A549 (cell line): Measurements from ENCODE around the gene CSF3. TPM values are rescaled to one million over a fixed set of nuclear protein-coding genes. Genes with fewer than 3 reads are reported as not detected.
A peak's percentile ranks its signal among the peaks of the same experiment; 100 is the strongest.

Experiments
- ATAC-seq, 2 experiments: fragments of 200-7000 bp in 1 of 2; fragments of >200 bp in 1 of 2; cut with Nextera tagmentation in 1 of 2; cut with Tn5 transposase in 1 of 2; 3 replicates each; pipeline versions ENCODE4 v1.8.0 to v1.9.1; 2018 to 2020; ENCODE audit warnings: mild to moderate bottlenecking in 1 of 2, moderate library complexity in 1 of 2
- CTCF ChIA-PET: fragments of 300-600 bp; sonication (Branson Sonifier 250); formaldehyde crosslinking; extraction: SDS; loops from one replicate; lab custom pipeline; 2021; ENCODE audit warnings: antibody characterized with exemption, inconsistent platforms; lab: Yijun Ruan, JAX
- POLR2A ChIA-PET: fragments of 350-600 bp; formaldehyde crosslinking; extraction: SDS; loops from one replicate; lab custom pipeline; 2021; ENCODE audit warnings: antibody characterized with exemption, inconsistent platforms; lab: Yijun Ruan, JAX
- DNase-seq, 2 experiments: peaks; one replicate each; pipeline versions ENCODE4 v3.0.0 to v3.0.0-alpha.2; 2011 to 2016; ENCODE audit warnings: low read depth in 1 of 2, low spot score in 1 of 2
- FAIRE-seq: peaks from 2 replicates; lab custom pipeline; 2011; peaks lifted over from hg19 to GRCh38; lab: Jason Lieb, UNC
- H3K27ac ChIP-seq, 2 experiments: fragments of >200 bp; sonication (Bioruptor Twin); formaldehyde crosslinking; 3 replicates each; pipeline ENCODE4 v1.5.1; 2016 to 2017
- H3K4me1 ChIP-seq: fragments of >200 bp; sonication (Bioruptor Twin); formaldehyde crosslinking; 3 replicates; pipeline ENCODE4 v1.6.1; 2016
- H3K4me2 ChIP-seq: fragments of >200 bp; sonication (Bioruptor Twin); formaldehyde crosslinking; 3 replicates; pipeline ENCODE4 v1.6.1; 2016
- H3K4me3 ChIP-seq: fragments of >200 bp; sonication (Bioruptor Twin); formaldehyde crosslinking; 3 replicates; pipeline ENCODE4 v1.5.1; 2016
- H3K9me3 ChIP-seq: fragments of >200 bp; sonication (Bioruptor Twin); formaldehyde crosslinking; 3 replicates; pipeline ENCODE4 v1.6.1; 2016
- CHD2 ChIP-seq: fragments of 150-350 bp; IDR thresholded peaks from 2 replicates; pipeline ENCODE4 v1.6.1; 2014; ENCODE audit warnings: low read length; ENCODE audit not compliant: partially characterized antibody
- CTCF ChIP-seq: fragments of >200 bp; sonication (Bioruptor Twin); formaldehyde crosslinking; IDR thresholded peaks from 3 replicates; pipeline ENCODE4 v1.5.1; 2016
- EHF ChIP-seq: fragments of 250-450 bp; sonication (Bioruptor Pico); IDR thresholded peaks from 2 replicates; pipeline ENCODE4 v1.5.0; 2020; ENCODE audit warnings: mild to moderate bottlenecking
- ESRRA ChIP-seq: fragments of 150-350 bp; IDR thresholded peaks from 2 replicates; pipeline ENCODE4 v1.6.1; 2014; ENCODE audit warnings: mild to moderate bottlenecking, low read length, borderline replicate concordance
- FOSB ChIP-seq: fragments of 250-450 bp; sonication (Bioruptor Pico); IDR thresholded peaks from 2 replicates; pipeline ENCODE4 v1.5.0; 2020; ENCODE audit warnings: mild to moderate bottlenecking, moderate library complexity
- HEYL ChIP-seq: fragments of 250-450 bp; sonication (Bioruptor Pico); IDR thresholded peaks from 2 replicates; pipeline ENCODE4 v1.8.0; 2021; ENCODE audit warnings: mild to moderate bottlenecking, moderate library complexity
- HMGXB4 ChIP-seq: fragments of 250-450 bp; sonication (Bioruptor Pico); IDR thresholded peaks from 2 replicates; pipeline ENCODE4 v1.5.0; 2021; ENCODE audit warnings: mild to moderate bottlenecking, moderate library complexity, borderline replicate concordance
- HOXA7 ChIP-seq: fragments of 250-450 bp; sonication (Bioruptor Pico); IDR thresholded peaks from 2 replicates; pipeline ENCODE4 v1.5.0; 2020; ENCODE audit warnings: mild to moderate bottlenecking, moderate library complexity
- JUNB ChIP-seq: fragments of >200 bp; sonication (Bioruptor Twin); formaldehyde crosslinking; IDR thresholded peaks from 2 replicates; pipeline ENCODE4 v1.6.1; 2016
- MAFK ChIP-seq: fragments of 450-650 bp; IDR thresholded peaks from 2 replicates; pipeline ENCODE4 v1.6.1; 2014; ENCODE audit not compliant: partially characterized antibody
- MAX ChIP-seq: IDR thresholded peaks from 2 replicates; pipeline ENCODE4 v1.6.1; 2012
- MYC ChIP-seq: IDR thresholded peaks from 2 replicates; pipeline ENCODE4 v1.6.1; 2012; ENCODE audit warnings: mild to moderate bottlenecking, inconsistent platforms, low read length, improper control_type of control experiment, borderline replicate concordance
- PBX3 ChIP-seq: IDR thresholded peaks from 2 replicates; pipeline ENCODE4 v1.6.1; 2012
- POLR2AphosphoS2 ChIP-seq: conservative IDR thresholded peaks from 2 replicates; pipeline ENCODE4 v1.6.1; 2012; ENCODE audit warnings: low read length, improper control_type of control experiment, inconsistent platforms
- REST ChIP-seq: fragments of 200-600 bp; sonication (generic); IDR thresholded peaks from 2 replicates; pipeline ENCODE4 v1.6.1; 2016; ENCODE audit warnings: antibody characterized with exemption, mild to moderate bottlenecking, moderate library complexity
- RNF2 ChIP-seq: fragments of 200-600 bp; sonication (generic); IDR thresholded peaks from 2 replicates; pipeline ENCODE4 v1.6.1; 2016; ENCODE audit warnings: low read depth, mild to moderate bottlenecking, antibody characterized with exemption, moderate library complexity, borderline replicate concordance
- SREBF2 ChIP-seq: fragments of 450-650 bp; IDR thresholded peaks from 2 replicates; pipeline ENCODE4 v1.6.1; 2014; ENCODE audit warnings: mild to moderate bottlenecking, moderate library complexity
- TFCP2L1 ChIP-seq: fragments of 250-450 bp; sonication (Bioruptor Pico); IDR thresholded peaks from 2 replicates; pipeline ENCODE4 v1.5.0; 2021; ENCODE audit warnings: mild to moderate bottlenecking
- ZFP36 ChIP-seq: fragments of 450-650 bp; IDR thresholded peaks from 2 replicates; pipeline ENCODE4 v1.6.1; 2014; ENCODE audit warnings: borderline replicate concordance; ENCODE audit not compliant: partially characterized antibody
- ZSCAN20 ChIP-seq: fragments of 250-450 bp; sonication (Bioruptor Pico); IDR thresholded peaks from 2 replicates; pipeline ENCODE4 v1.8.0; 2022; ENCODE audit warnings: mild to moderate bottlenecking, moderate library complexity
- WGBS: methylation state at CpG from one replicate; pipeline ENCODE4 v1.1.6; 2017; ENCODE audit errors: missing lambda C conversion rate; 5-methylcytosine and 5-hydroxymethylcytosine counted together
- polyA plus RNA-seq, 4 experiments: library from polyadenylated mRNA; depleted of rRNA in 3 of 4; stranded (reverse); fragments of >200 nt; fragmentation: RNase III in 1 of 4; extraction: RNeasy Plus Mini Kit Qiagen cat#74134 plus additional on column Dnase treatment in 1 of 4; gene quantifications; 2 replicates in 3 of 4; 3 replicates in 1 of 4; pipeline ENCODE4 v1.2.3, GENCODE V29; 2011 to 2017

The CSF3 gene
- polyA plus RNA-seq, 2 of the 4 experiments (the other 2 are of a cell fraction), result not detected

- H3K4me3 ChIP-seq, result no peak overlapping the region
- H3K4me1 ChIP-seq, result no peaks in the 10 kb centered on the region
- POLR2A ChIA-PET, result interaction anchor here (1.7 kb wide), 1 partner anchor 11 kb away, joined by 10 read pairs; the partner anchor contains the start of gene PSMD3
- no peak overlapping the region for H3K4me2 ChIP-seq
- H3K27ac ChIP-seq, result no peak overlapping the region
- no peak for ATAC-seq
- CTCF ChIA-PET, result interaction anchor here (0.6 to 19.9 kb wide), 7 partner anchors 9 to 148 kb away, joined by 3 to 405 read pairs (median 4); partner anchors contain the start of genes GSDMA and PSMD3
- no peaks in the 10 kb centered on the region for H3K9me3 ChIP-seq
- TF ChIP-seq PBX3 (no peak), ZSCAN20 (no peak), HOXA7 (CRISPR knock-in tag) (no peak), MAX (no peak), HEYL (CRISPR knock-in tag) (no peak), POLR2AphosphoS2 (no peak), ESRRA (no peak), HMGXB4 (CRISPR knock-in tag) (no peak), MYC (no peak), CTCF (no peak), EHF (CRISPR knock-in tag) (no peak), TFCP2L1 (CRISPR knock-in tag) (no peak), SREBF2 (no peak)
- no peak for FAIRE-seq
- DNase-seq, result no peak
- WGBS, result 64% methylated on average over 6 of the region's 6 CpGs
Observed at GRCh38 chr17:39969375-39969774, 45.9 kb upstream of the CSF3 start.

GRCh38 chr17:39970157-39970692 is 45.0 kb upstream of the CSF3 start:
- FAIRE-seq, result no peak
- H3K4me1 ChIP-seq, result no peaks in the 10 kb centered on the region
- DNase-seq, result no peak
- peak in 1 of 2 experiments; percentile 2; a peak in 1 of 6 replicates for ATAC-seq
- ChIA-PET CTCF (interaction anchor here (0.7 to 19.9 kb wide), 6 partner anchors 10 to 106 kb away, joined by 3 to 405 read pairs (median 4); partner anchors contain the start of genes GSDMA and PSMD3), POLR2A (interaction anchor here (0.6 to 3.0 kb wide), 2 partner anchors 11 to 18 kb away, joined by 4 to 13 read pairs; partner anchors contain the start of gene PSMD3)
- no peak overlapping the region for H3K27ac ChIP-seq
- no peaks in the 10 kb centered on the region for H3K9me3 ChIP-seq
- H3K4me2 ChIP-seq, result no peak overlapping the region
- 53% methylated on average over 7 of the region's 7 CpGs for WGBS
- no peak overlapping the region for H3K4me3 ChIP-seq
- TF ChIP-seq HMGXB4 (CRISPR knock-in tag), result no peak
- TF ChIP-seq MAFK, result no peak
- no peak for TF ChIP-seq ZFP36
- TF ChIP-seq JUNB, result no peak
- TF ChIP-seq RNF2, result no peak
- TF ChIP-seq REST, result no peak
- no peak for TF ChIP-seq CHD2
- no peak for TF ChIP-seq FOSB (CRISPR knock-in tag)
